Esophagus muscularis mucosa (tissue), 3 donors: ENCODE measurements around the gene RAPGEF1.

Source experiments
- POLR2A ChIP-seq: fragments of 450-650 bp; IDR thresholded peaks from one replicate; pipeline ENCODE4 v1.6.1; 2017; ENCODE audit warnings: antibody characterized with exemption, moderate library complexity, mild to moderate bottlenecking, low read depth
- TF ChIP-seq, protein P1 (sequence below), 3 experiments: fragments of 200-600 bp in 2 of 3; fragments of 450-650 bp in 1 of 3; sonication (generic) in 2 of 3; IDR thresholded peaks; one replicate each; pipeline ENCODE4 v1.5.1; 2017 to 2019; ENCODE audit warnings: antibody characterized with exemption in 3 of 3, mild to moderate bottlenecking in 2 of 3, moderate library complexity in 1 of 3

DNA sequence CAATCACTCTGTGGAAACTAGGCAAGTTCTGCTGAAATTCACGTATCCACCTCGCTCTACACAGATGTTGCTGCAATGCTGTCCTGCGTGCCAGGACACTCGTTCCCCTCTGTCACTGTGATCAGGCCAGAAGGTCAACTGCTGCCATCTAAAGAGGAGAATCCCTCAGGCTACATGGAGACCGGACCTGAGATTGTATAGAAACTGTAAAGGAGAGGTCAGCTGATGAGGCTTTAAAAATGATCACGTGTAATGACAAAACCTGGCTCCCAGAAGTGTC lies 114.4 kb downstream of the RAPGEF1 start:
- TF ChIP-seq POLR2A, result no peak
- TF ChIP-seq, protein P1, sequence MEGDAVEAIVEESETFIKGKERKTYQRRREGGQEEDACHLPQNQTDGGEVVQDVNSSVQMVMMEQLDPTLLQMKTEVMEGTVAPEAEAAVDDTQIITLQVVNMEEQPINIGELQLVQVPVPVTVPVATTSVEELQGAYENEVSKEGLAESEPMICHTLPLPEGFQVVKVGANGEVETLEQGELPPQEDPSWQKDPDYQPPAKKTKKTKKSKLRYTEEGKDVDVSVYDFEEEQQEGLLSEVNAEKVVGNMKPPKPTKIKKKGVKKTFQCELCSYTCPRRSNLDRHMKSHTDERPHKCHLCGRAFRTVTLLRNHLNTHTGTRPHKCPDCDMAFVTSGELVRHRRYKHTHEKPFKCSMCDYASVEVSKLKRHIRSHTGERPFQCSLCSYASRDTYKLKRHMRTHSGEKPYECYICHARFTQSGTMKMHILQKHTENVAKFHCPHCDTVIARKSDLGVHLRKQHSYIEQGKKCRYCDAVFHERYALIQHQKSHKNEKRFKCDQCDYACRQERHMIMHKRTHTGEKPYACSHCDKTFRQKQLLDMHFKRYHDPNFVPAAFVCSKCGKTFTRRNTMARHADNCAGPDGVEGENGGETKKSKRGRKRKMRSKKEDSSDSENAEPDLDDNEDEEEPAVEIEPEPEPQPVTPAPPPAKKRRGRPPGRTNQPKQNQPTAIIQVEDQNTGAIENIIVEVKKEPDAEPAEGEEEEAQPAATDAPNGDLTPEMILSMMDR (IDR thresholded peaks at IDR 0.05), result no peak
